ENCODE data around the gene CHI3L2.

CHI3L2 gene

DNA sequence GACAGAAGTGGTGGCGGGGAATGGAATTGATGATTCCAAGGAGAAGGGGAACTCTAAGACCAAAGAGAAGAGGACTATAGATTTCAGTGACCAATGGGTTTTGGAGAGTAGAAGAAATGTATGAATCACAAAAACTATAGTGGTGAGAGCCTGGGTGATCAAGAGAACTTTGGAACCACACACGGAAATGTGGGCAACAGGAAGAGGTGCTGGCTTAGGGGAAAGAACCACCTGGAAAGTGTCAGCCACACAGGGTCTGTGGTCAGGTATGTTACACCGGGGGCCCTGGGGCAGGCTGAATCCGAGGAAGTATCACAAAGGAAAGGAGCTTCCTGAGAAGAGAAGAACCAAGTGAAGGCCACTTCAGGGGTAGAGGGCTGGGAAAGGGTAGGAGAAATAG is 51.6 kb downstream of the CHI3L2 start:
- peaks cover 11% of the 10 kb centered on the region for H3K4me1 ChIP-seq (ENCODE audit: control insufficient read depth, insufficient read depth, low read length, unreplicated experiment)
- H3K79me2 ChIP-seq (ENCODE audit: control insufficient read depth, insufficient read depth, low read length, unreplicated experiment), result no peaks in the 10 kb centered on the region
- no peak overlapping the region for H3K27ac ChIP-seq (ENCODE audit: low read depth, low read length)
- H2AFZ ChIP-seq (ENCODE audit: low read length, unreplicated experiment), result no peak overlapping the region
- H3K4me3 ChIP-seq (ENCODE audit: low read depth, low read length), result no peak overlapping the region
- H3K36me3 ChIP-seq (ENCODE audit: insufficient read depth, low read length), result no peaks in the 10 kb centered on the region
- peaks cover 26% of the 10 kb centered on the region; the same call in 1 of the 2 replicates for H3K27me3 ChIP-seq (ENCODE audit: insufficient read depth, low read length)

DNA sequence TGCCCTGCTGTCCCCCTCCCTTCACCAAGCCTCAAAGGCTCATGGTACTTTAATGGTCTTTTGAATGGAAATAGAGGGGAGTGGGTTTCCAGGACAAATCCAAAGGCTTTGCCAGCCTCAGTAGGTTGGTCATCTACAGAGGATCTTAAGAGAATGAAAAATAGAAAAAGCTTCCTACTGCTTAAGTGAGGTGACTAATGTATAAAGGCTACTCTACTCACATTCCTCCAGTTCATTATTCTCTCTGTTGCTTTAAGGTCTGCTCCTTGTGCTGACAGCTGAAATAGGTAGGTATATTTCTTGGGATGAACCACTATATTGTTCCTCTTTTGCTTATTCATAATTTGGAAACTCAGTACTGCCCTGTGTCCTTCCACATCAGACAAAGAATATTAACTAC is 52.8 kb downstream of the CHI3L2 start:
- no peaks in the 10 kb centered on the region for H3K36me3 ChIP-seq (ENCODE audit: insufficient read depth, low read length)
- no peak overlapping the region for H3K4me3 ChIP-seq (ENCODE audit: low read depth, low read length)
- no peak overlapping the region for H2AFZ ChIP-seq (ENCODE audit: low read length, unreplicated experiment)
- H3K79me2 ChIP-seq (ENCODE audit: control insufficient read depth, insufficient read depth, low read length, unreplicated experiment), result no peaks in the 10 kb centered on the region
- H3K27ac ChIP-seq (ENCODE audit: low read depth, low read length), result no peak overlapping the region
- H3K4me1 ChIP-seq (ENCODE audit: control insufficient read depth, insufficient read depth, low read length, unreplicated experiment), result peaks cover under 1% of the 10 kb centered on the region
- peaks cover 33% of the 10 kb centered on the region for H3K27me3 ChIP-seq (ENCODE audit: insufficient read depth, low read length)

DNA sequence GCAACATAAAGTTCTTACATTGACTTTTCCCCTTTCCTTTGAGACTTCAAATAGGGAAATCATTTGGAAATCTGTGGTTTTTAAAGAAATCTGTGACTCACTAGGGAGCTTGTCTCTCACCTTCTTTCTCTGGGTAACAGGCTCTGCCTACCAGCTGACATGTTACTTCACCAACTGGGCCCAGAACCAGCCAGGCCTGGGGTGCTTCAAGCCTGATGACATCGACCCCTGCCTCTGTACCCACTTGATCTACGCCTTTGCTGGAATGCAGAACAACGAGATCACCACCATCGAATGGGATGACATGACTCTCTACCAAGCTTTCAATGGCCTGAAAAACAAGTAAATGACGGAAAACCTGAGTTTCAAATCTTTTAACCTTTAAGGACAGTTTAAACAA is 53.9 kb downstream of the CHI3L2 start:
- H3K27me3 ChIP-seq (ENCODE audit: insufficient read depth, low read length), result peaks cover 45% of the 10 kb centered on the region
- H3K27ac ChIP-seq (ENCODE audit: low read depth, low read length), result no peak overlapping the region
- no peaks in the 10 kb centered on the region for H3K36me3 ChIP-seq (ENCODE audit: insufficient read depth, low read length)
- H3K79me2 ChIP-seq (ENCODE audit: control insufficient read depth, insufficient read depth, low read length, unreplicated experiment), result no peaks in the 10 kb centered on the region
- H3K4me3 ChIP-seq (ENCODE audit: low read depth, low read length), result no peak overlapping the region
- H2AFZ ChIP-seq (ENCODE audit: low read length, unreplicated experiment), result no peak overlapping the region
- no peaks in the 10 kb centered on the region for H3K4me1 ChIP-seq (ENCODE audit: control insufficient read depth, insufficient read depth, low read length, unreplicated experiment)

DNA sequence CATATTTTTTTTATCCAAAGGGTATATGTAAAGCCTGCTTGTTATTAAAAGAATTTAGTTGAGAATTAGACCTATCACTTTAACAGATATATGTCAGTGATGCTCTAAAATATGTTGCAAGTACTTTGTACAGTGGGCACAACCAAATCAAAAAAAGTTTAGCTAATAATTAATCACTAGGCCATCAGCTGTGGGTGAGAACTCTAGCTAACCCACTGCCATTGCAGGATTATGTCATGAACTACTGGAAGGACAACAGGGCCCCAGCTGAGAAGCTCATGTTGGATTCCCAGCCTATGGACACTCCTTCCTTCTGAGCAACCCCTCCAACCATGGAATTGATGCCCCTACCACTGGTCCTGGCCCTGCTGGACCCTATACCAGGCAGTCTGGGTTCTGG is 56.3 kb downstream of the CHI3L2 start:
- Histone ChIP-seq H3K4me3 (ENCODE audit: low read depth, low read length) (no peak overlapping the region), H3K27me3 (ENCODE audit: insufficient read depth, low read length) (peaks cover 59% of the 10 kb centered on the region), H3K27ac (ENCODE audit: low read depth, low read length) (no peak overlapping the region), H3K4me1 (ENCODE audit: control insufficient read depth, insufficient read depth, low read length, unreplicated experiment) (no peaks in the 10 kb centered on the region), H3K79me2 (ENCODE audit: control insufficient read depth, insufficient read depth, low read length, unreplicated experiment) (no peaks in the 10 kb centered on the region), H2AFZ (ENCODE audit: low read length, unreplicated experiment) (no peak overlapping the region), H3K36me3 (ENCODE audit: insufficient read depth, low read length) (no peaks in the 10 kb centered on the region)

DNA sequence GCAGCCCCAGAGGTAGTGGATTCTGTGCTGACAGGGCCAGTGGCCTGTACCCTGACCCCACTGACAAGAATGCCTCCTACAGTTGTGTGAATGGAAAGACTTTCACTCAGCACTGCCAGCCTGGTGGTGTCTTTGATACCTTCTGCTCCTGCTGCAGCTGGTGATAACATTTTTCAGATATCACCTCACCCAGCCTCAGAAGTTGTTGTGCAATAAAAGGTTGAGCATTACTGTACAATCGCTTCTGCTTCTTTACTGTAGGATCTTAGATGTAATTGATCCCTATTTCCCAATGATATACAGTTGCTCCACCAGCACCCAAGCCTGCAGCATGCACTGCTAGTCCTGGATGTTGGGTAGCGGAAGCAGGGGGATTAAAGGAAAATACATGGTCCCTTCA is 58.4 kb downstream of the CHI3L2 start:
- no peak overlapping the region for H2AFZ ChIP-seq (ENCODE audit: low read length, unreplicated experiment)
- H3K4me3 ChIP-seq (ENCODE audit: low read depth, low read length), result no peak overlapping the region
- H3K79me2 ChIP-seq (ENCODE audit: control insufficient read depth, insufficient read depth, low read length, unreplicated experiment), result no peaks in the 10 kb centered on the region
- peaks cover 3% of the 10 kb centered on the region for H3K4me1 ChIP-seq (ENCODE audit: control insufficient read depth, insufficient read depth, low read length, unreplicated experiment)
- H3K27ac ChIP-seq (ENCODE audit: low read depth, low read length), result no peak overlapping the region
- peaks cover 47% of the 10 kb centered on the region for H3K27me3 ChIP-seq (ENCODE audit: insufficient read depth, low read length)
- H3K36me3 ChIP-seq (ENCODE audit: insufficient read depth, low read length), result no peaks in the 10 kb centered on the region

DNA sequence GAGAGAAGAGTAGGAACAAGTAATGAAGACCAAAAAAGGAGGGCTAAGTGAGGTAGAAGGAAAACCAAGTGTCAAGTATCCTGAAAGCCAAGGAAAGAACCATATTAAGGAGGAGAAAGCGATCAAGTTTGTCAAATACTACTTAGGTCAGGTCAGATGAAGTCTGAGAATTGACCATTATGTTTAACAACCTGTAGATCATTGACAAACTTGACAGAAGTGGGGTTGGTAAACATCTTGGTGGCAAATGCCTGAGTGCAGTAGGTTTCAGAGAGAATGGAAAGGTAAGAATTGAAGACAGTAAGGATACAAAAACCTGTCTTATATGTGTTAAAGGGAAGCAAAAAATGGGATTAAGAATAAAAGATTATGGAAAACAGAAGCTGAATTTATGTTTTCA is 59.4 kb downstream of the CHI3L2 start:
- Histone ChIP-seq H3K4me3 (ENCODE audit: low read depth, low read length) (no peak overlapping the region), H3K36me3 (ENCODE audit: insufficient read depth, low read length) (no peaks in the 10 kb centered on the region), H2AFZ (ENCODE audit: low read length, unreplicated experiment) (no peak overlapping the region)

DNA sequence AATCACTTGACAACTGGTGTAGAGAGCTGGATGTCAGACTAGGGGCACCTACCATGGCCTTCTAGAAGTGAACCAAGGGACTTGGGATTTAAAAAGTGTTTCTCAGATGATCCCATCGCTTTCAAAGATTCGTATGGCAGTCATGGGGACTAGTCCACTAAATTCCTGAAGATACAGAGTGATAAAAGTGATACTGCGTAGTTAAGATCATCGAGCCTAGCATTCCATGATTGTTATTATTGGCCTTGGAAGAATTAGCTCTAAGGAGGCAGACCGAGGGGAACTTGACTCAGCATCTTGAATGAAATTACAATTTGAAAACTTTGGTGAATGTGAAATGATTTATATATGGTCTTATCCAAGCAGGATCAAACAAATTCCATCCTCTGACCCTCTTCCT is 61.9 kb downstream of the CHI3L2 start:
- peaks cover 3% of the 10 kb centered on the region for H3K4me1 ChIP-seq (ENCODE audit: control insufficient read depth, insufficient read depth, low read length, unreplicated experiment)
- no peak overlapping the region for H3K4me3 ChIP-seq (ENCODE audit: low read depth, low read length)

More for the DNA sequence above, 59.4 kb downstream of the CHI3L2 start:
- Histone ChIP-seq H3K79me2 (ENCODE audit: control insufficient read depth, insufficient read depth, low read length, unreplicated experiment) (no peaks in the 10 kb centered on the region), H3K4me1 (ENCODE audit: control insufficient read depth, insufficient read depth, low read length, unreplicated experiment) (peaks cover 3% of the 10 kb centered on the region), H3K27me3 (ENCODE audit: insufficient read depth, low read length) (peaks cover 47% of the 10 kb centered on the region), H3K27ac (ENCODE audit: low read depth, low read length) (no peak overlapping the region)

DNA sequence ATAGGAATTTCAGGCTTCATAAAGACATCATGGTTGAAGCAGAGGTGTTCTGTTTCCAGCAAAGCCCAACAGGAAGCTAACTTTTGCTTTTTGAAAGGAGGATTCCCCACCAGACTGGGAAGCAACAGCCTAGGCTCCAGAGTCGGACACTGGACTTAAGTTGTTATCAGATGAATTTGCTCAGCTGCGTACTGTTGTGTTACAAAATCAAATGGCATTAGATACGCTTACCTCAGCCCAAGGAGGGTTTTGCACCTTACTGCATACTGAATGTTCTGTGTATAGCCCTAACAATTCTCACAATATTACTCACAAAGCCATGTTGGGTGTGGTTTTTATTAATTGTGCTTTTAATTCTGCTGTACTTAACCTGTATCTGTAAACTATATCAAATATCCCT is 62.6 kb downstream of the CHI3L2 start:
- Histone ChIP-seq H3K4me1 (ENCODE audit: control insufficient read depth, insufficient read depth, low read length, unreplicated experiment) (peaks cover 3% of the 10 kb centered on the region), H3K27ac (ENCODE audit: low read depth, low read length) (no peak overlapping the region), H3K36me3 (ENCODE audit: insufficient read depth, low read length) (no peaks in the 10 kb centered on the region), H3K27me3 (ENCODE audit: insufficient read depth, low read length) (peaks cover 47% of the 10 kb centered on the region), H3K79me2 (ENCODE audit: control insufficient read depth, insufficient read depth, low read length, unreplicated experiment) (no peaks in the 10 kb centered on the region), H2AFZ (ENCODE audit: low read length, unreplicated experiment) (no peak overlapping the region), H3K4me3 (ENCODE audit: low read depth, low read length) (no peak overlapping the region)

More for the DNA sequence above, 61.9 kb downstream of the CHI3L2 start:
- Histone ChIP-seq H2AFZ (ENCODE audit: low read length, unreplicated experiment) (no peak overlapping the region), H3K27ac (ENCODE audit: low read depth, low read length) (no peak overlapping the region), H3K27me3 (ENCODE audit: insufficient read depth, low read length) (peaks cover 47% of the 10 kb centered on the region), H3K36me3 (ENCODE audit: insufficient read depth, low read length) (no peaks in the 10 kb centered on the region), H3K79me2 (ENCODE audit: control insufficient read depth, insufficient read depth, low read length, unreplicated experiment) (no peaks in the 10 kb centered on the region)

DNA sequence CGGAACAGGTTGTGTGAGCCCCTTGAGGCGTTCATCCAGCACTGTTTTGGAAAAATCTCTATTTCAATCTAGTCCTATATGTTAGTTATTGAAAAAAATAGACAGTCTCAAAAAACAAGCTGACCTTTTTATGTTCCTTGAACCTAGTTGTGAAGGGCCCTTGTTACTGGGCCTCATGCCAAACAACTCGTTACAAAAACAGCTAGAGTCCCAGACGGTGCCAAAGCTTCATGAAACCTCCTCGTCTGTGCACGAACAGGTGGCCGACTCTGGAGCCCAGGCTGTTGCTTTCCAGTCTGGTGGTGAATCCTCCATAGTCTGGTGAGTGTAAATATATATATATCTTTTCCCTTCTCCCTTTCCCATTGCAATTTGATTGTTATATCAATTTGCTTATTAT is 63.1 kb downstream of the CHI3L2 start, which contains the start of gene CHIA:
Gene CHIA (plus strand): TSS at position 222 of the 400 bp plus-strand sequence. CDS start 19,617 bp downstream, outside the sequence.
- H3K27ac ChIP-seq (ENCODE audit: low read depth, low read length), result no peak within 1 kb of the TSS
- peaks cover 45% of the 10 kb centered on the region for H3K27me3 ChIP-seq (ENCODE audit: insufficient read depth, low read length)
- no peaks in the 10 kb centered on the region for H3K36me3 ChIP-seq (ENCODE audit: insufficient read depth, low read length)

More for the DNA sequence above, 63.1 kb downstream of the CHI3L2 start, which contains the start of gene CHIA:
- Histone ChIP-seq H3K4me1 (ENCODE audit: control insufficient read depth, insufficient read depth, low read length, unreplicated experiment) (peaks cover 3% of the 10 kb centered on the region), H3K4me3 (ENCODE audit: low read depth, low read length) (no peak within 1 kb of the TSS), H2AFZ (ENCODE audit: low read length, unreplicated experiment) (no peak within 1 kb of the TSS), H3K79me2 (ENCODE audit: control insufficient read depth, insufficient read depth, low read length, unreplicated experiment) (no peaks in the 10 kb centered on the region)
